H1 (cell line): Measurements from ENCODE around the gene CAMKMT. TPM values are rescaled to one million over a fixed set of nuclear protein-coding genes. Genes with fewer than 3 reads are reported as not detected.

Source experiments
- CTCF ChIA-PET: fragments of 300-600 bp; sonication (Branson Sonifier 250); formaldehyde crosslinking; loops from one replicate; lab custom pipeline; 2021; ENCODE audit not compliant: partially characterized antibody; lab: Charles Lee
- POLR2A ChIA-PET: fragments of 300-600 bp; sonication (Branson Sonifier 250); formaldehyde crosslinking; loops from one replicate; lab custom pipeline; 2021; ENCODE audit warnings: inconsistent platforms; ENCODE audit not compliant: partially characterized antibody; lab: Charles Lee
- DNase-seq, 2 experiments: peaks; one replicate each; pipeline versions ENCODE4 v3.0.0 to v3.0.0-alpha.2; 2010 to 2022; ENCODE audit warnings: low spot score in 2 of 2, low read depth in 1 of 2, mixed read lengths in 1 of 2
- FAIRE-seq: peaks from 2 replicates; lab custom pipeline; 2011; peaks lifted over from hg19 to GRCh38; lab: Jason Lieb, UNC
- H2AFZ ChIP-seq: 2 replicates; pipeline ENCODE4 v1.8.1; 2012; ENCODE audit warnings: low read length, inconsistent platforms
- H2AK5ac ChIP-seq: 2 replicates; pipeline ENCODE4 v1.6.1; 2013; ENCODE audit warnings: low read depth, low read length
- H2BK120ac ChIP-seq: replicated peaks from 2 replicates; pipeline ENCODE3; 2013; ENCODE audit warnings: low read depth, low read length, inconsistent platforms
- H2BK12ac ChIP-seq: 2 replicates; pipeline ENCODE4 v1.6.1; 2013; ENCODE audit warnings: low read depth, low read length
- H2BK15ac ChIP-seq: 2 replicates; pipeline ENCODE4 v1.6.1; 2013; ENCODE audit warnings: low read length
- H2BK20ac ChIP-seq: 2 replicates; pipeline ENCODE4 v1.6.1; 2013; ENCODE audit warnings: low read length
- H2BK5ac ChIP-seq: 2 replicates; pipeline ENCODE4 v1.6.1; 2013; ENCODE audit warnings: low read depth, low read length
- H3K14ac ChIP-seq: 2 replicates; pipeline ENCODE4 v1.6.1; 2013; ENCODE audit warnings: inconsistent platforms; ENCODE audit not compliant: insufficient read length
- H3K18ac ChIP-seq: 2 replicates; pipeline ENCODE4 v1.6.1; 2013; ENCODE audit warnings: low read length; ENCODE audit errors: extremely low read depth
- H3K23ac ChIP-seq: 2 replicates; pipeline ENCODE4 v1.6.1; 2013; ENCODE audit warnings: inconsistent platforms; ENCODE audit not compliant: insufficient read length
- H3K23me2 ChIP-seq: 2 replicates; pipeline ENCODE4 v1.6.1; 2013; ENCODE audit warnings: low read depth, low read length
- H3K27ac ChIP-seq: 2 replicates; pipeline ENCODE4 v1.6.1; 2011; ENCODE audit warnings: low read depth, low read length, inconsistent platforms
- H3K27me3 ChIP-seq, 4 experiments: replicated peaks in 1 of 4; 1 replicate in 1 of 4; 2 replicates in 3 of 4; pipeline versions ENCODE4 v1.6.1 to v1.8.1; 2011 to 2013; ENCODE audit warnings: low read length in 3 of 4, mild to moderate bottlenecking in 3 of 4, inconsistent platforms in 2 of 4, mixed read lengths in 2 of 4, moderate library complexity in 1 of 4; ENCODE audit not compliant: control insufficient read depth in 3 of 4, insufficient read depth in 3 of 4; ENCODE audit errors: extremely low read depth in 1 of 4
- H3K36me3 ChIP-seq, 4 experiments: 2 replicates each; pipeline versions ENCODE4 v1.6.1 to v1.8.1; 2011 to 2013; ENCODE audit warnings: mild to moderate bottlenecking in 4 of 4, low read length in 3 of 4, moderate library complexity in 2 of 4, control low read depth in 1 of 4, inconsistent platforms in 1 of 4; ENCODE audit not compliant: insufficient read depth in 4 of 4, control insufficient read depth in 2 of 4
- H3K4ac ChIP-seq: replicated peaks from 2 replicates; pipeline ENCODE3; 2013; ENCODE audit warnings: low read length, low read depth, mixed read lengths, inconsistent platforms; ENCODE audit not compliant: insufficient read length
- H3K4me1 ChIP-seq, 4 experiments: replicated peaks in 1 of 4; 1 replicate in 1 of 4; 2 replicates in 3 of 4; pipeline versions ENCODE4 v1.6.1 to v1.8.1; 2011 to 2013; ENCODE audit warnings: low read length in 3 of 4, inconsistent platforms in 2 of 4, mixed read lengths in 1 of 4; ENCODE audit not compliant: insufficient read depth in 4 of 4, control insufficient read depth in 3 of 4
- H3K4me2 ChIP-seq, 2 experiments: 2 replicates each; pipeline versions ENCODE4 v1.6.1 to v1.8.1; 2011 to 2013; ENCODE audit warnings: low read depth in 2 of 2, low read length in 2 of 2, control low read depth in 1 of 2, inconsistent platforms in 1 of 2, mild to moderate bottlenecking in 1 of 2; ENCODE audit not compliant: insufficient read depth in 1 of 2
- H3K4me3 ChIP-seq, 4 experiments: fragments of 200-600, 300-600 bp in 1 of 4; sonication (generic), shearing (Covaris generic), sonication (Bioruptor Twin) in 1 of 4; 2 replicates each; pipeline versions ENCODE4 v1.5.1 to v1.8.1; 2011 to 2016; ENCODE audit warnings: low read length in 4 of 4, low read depth in 3 of 4, control low read depth in 2 of 4, inconsistent platforms in 2 of 4, mild to moderate bottlenecking in 2 of 4, mixed read lengths in 1 of 4, moderate library complexity in 1 of 4; ENCODE audit not compliant: insufficient read depth in 2 of 4; ENCODE audit errors: extremely low read depth in 1 of 4
- H3K56ac ChIP-seq: replicated peaks from 2 replicates; pipeline ENCODE3; 2013; ENCODE audit warnings: low read depth, mild to moderate bottlenecking, mixed read lengths, low read length, inconsistent platforms; ENCODE audit not compliant: insufficient read length
- H3K79me1 ChIP-seq: 2 replicates; pipeline ENCODE4 v1.6.1; 2013; ENCODE audit warnings: low read depth, low read length, control low read depth
- H3K79me2 ChIP-seq, 2 experiments: 2 replicates each; pipeline versions ENCODE4 v1.6.1 to v1.8.1; 2012 to 2013; ENCODE audit warnings: low read length in 2 of 2, mild to moderate bottlenecking in 2 of 2, inconsistent platforms in 1 of 2; ENCODE audit not compliant: insufficient read depth in 2 of 2, control insufficient read depth in 1 of 2
- H3K9ac ChIP-seq, 4 experiments: replicated peaks in 1 of 4; 1 replicate in 1 of 4; 2 replicates in 3 of 4; pipeline versions ENCODE4 v1.6.1 to v1.8.1; 2011 to 2013; ENCODE audit warnings: low read depth in 3 of 4, low read length in 3 of 4, control low read depth in 2 of 4, mild to moderate bottlenecking in 2 of 4, moderate library complexity in 2 of 4, inconsistent platforms in 1 of 4; ENCODE audit errors: extremely low read depth in 1 of 4
- H3K9me3 ChIP-seq, 2 experiments: 2 replicates each; pipeline versions ENCODE4 v1.6.1 to v1.8.1; 2012 to 2013; ENCODE audit warnings: mild to moderate bottlenecking in 2 of 2, moderate library complexity in 2 of 2, control low read depth in 1 of 2, inconsistent platforms in 1 of 2, low read depth in 1 of 2, low read length in 1 of 2, mixed read lengths in 1 of 2; ENCODE audit not compliant: insufficient read depth in 2 of 2
- H4K20me1 ChIP-seq, 2 experiments: replicated peaks in 1 of 2; 2 replicates each; pipeline versions ENCODE3 to v1.8.1; 2011 to 2013; ENCODE audit warnings: inconsistent platforms in 2 of 2, low read length in 2 of 2, mild to moderate bottlenecking in 1 of 2; ENCODE audit not compliant: insufficient read depth in 2 of 2, control insufficient read depth in 1 of 2
- H4K5ac ChIP-seq: 2 replicates; pipeline ENCODE4 v1.6.1; 2013; ENCODE audit warnings: low read length, low read depth, mixed read lengths, inconsistent platforms; ENCODE audit not compliant: insufficient read length
- H4K8ac ChIP-seq: 2 replicates; pipeline ENCODE4 v1.8.0; 2013; ENCODE audit warnings: mild to moderate bottlenecking, moderate library complexity, low read length, inconsistent platforms; ENCODE audit not compliant: insufficient read depth; ENCODE audit errors: extremely low read depth
- H4K91ac ChIP-seq: replicated peaks from 2 replicates; pipeline ENCODE3; 2013; ENCODE audit warnings: low read length, mixed read lengths, inconsistent platforms; ENCODE audit not compliant: insufficient read length
- MAFK ChIP-seq: IDR thresholded peaks from 2 replicates; pipeline ENCODE4 v1.6.1; 2012; ENCODE audit warnings: low read depth, mild to moderate bottlenecking, improper control_type of control experiment, low read length
- SP4 ChIP-seq: IDR thresholded peaks from 2 replicates; pipeline ENCODE4 v1.6.1; 2012; ENCODE audit warnings: low read length, inconsistent platforms
- SUZ12 ChIP-seq: fragments of 200-600 bp; sonication (generic); IDR thresholded peaks from 2 replicates; pipeline ENCODE4 v1.6.1; 2012; ENCODE audit warnings: mild to moderate bottlenecking, inconsistent platforms, low read length, moderate library complexity, mixed read lengths
- YY1 ChIP-seq: IDR thresholded peaks from 2 replicates; pipeline ENCODE4 v1.6.1; 2011; ENCODE audit warnings: low read depth, mild to moderate bottlenecking, low read length
- WGBS, 2 experiments: shearing (Covaris generic) in 1 of 2; methylation state at CpG; one replicate each; pipeline versions ENCODE4 v1.1.6 to v1.1.7; 2013 to 2015; ENCODE audit warnings: low lambda C conversion rate in 2 of 2, mixed read lengths in 2 of 2, inconsistent platforms in 1 of 2, low coverage in 1 of 2, missing lambda C conversion rate in 1 of 2; ENCODE audit not compliant: insufficient replicate concordance in 2 of 2, insufficient coverage in 1 of 2, insufficient read length in 1 of 2; ENCODE audit errors: extremely low coverage in 1 of 2, missing lambda C conversion rate in 1 of 2; 5-methylcytosine and 5-hydroxymethylcytosine counted together
- polyA plus RNA-seq, 7 experiments: library from polyadenylated mRNA; depleted of rRNA in 3 of 7; stranded (reverse) in 5 of 7; unstranded in 2 of 7; fragments of >200 nt in 5 of 7; fragments of 200-250 nt in 2 of 7; gene quantifications; 1 replicate in 5 of 7; 2 replicates in 1 of 7; 4 replicates in 1 of 7; pipeline versions ENCODE4 v1.2.1 to v1.2.3, GENCODE V29; 2011 to 2013; ENCODE audit warnings: missing spikeins in 2 of 7, mixed read lengths in 2 of 7
- total RNA-seq: library from RNA; stranded (reverse); fragmentation: NEBNext Ultra II Directional; extraction: Animal tissue kit (Norgen Biotek cat#: 25700); gene quantifications from 2 replicates; pipeline ENCODE4 v1.2.1, GENCODE V29; 2021

The CAMKMT gene
- total and polyA plus RNA-seq, 2 of the 8 experiments (the other 6 are each of a cell fraction or from before 2014, with no cell fraction given): 14.7 to 22.4 TPM

GRCh38 chr2:44741507-44741906 lies 379.8 kb downstream of the CAMKMT start:
- Histone ChIP-seq H3K36me3 (peaks cover 0 to 3% (median 0%) of the 10 kb centered on the region in 4 experiments; a peak in 1 of 8 replicates), H2BK5ac (no peak overlapping the region), H3K4me3 (no peak overlapping the region), H2BK20ac (no peak overlapping the region), H3K56ac (no peak overlapping the region), H2BK15ac (no peak overlapping the region), H3K79me1 (no peaks in the 10 kb centered on the region), H3K4ac (no peak overlapping the region), H4K20me1 (no peaks in the 10 kb centered on the region), H2BK12ac (no peak overlapping the region), H3K23me2 (no peaks in the 10 kb centered on the region), H3K79me2 (no peaks in the 10 kb centered on the region), H4K5ac (no peak overlapping the region), H3K9me3 (peaks cover 2 to 8% of the 10 kb centered on the region in 2 experiments; a peak in 3 of 4 replicates), H3K18ac (no peak overlapping the region), H3K9ac (no peak overlapping the region), H2AK5ac (no peak overlapping the region), H4K91ac (no peak overlapping the region), H3K27ac (no peak overlapping the region), H3K4me2 (no peak overlapping the region), H2AFZ (no peak overlapping the region), H3K14ac (no peak overlapping the region), H3K27me3 (no peaks in the 10 kb centered on the region), H4K8ac (no peak overlapping the region), H3K23ac (no peak overlapping the region), H2BK120ac (no peak overlapping the region), H3K4me1 (peaks cover 0 to 6% (median 4%) of the 10 kb centered on the region in 4 experiments; a peak in 3 of 7 replicates)
- POLR2A ChIA-PET: interaction anchor here (1.7 kb wide), 1 partner anchor 36 kb away, joined by 5 read pairs; no protein-coding TSS in a partner anchor
- CTCF ChIA-PET: interaction anchor here (2.8 kb wide), 1 partner anchor 262 kb away, joined by 6 read pairs; no protein-coding TSS in a partner anchor
- WGBS, 2 experiments: 80% methylated on average over 1 of the region's 1 CpG; no CpG with 5 or more reads in 1 of the 2 experiments
- FAIRE-seq (no peak), DNase-seq (no peak)
- no peak for TF ChIP-seq SP4
- TF ChIP-seq YY1: no peak
- TF ChIP-seq MAFK: no peak
- no peak for TF ChIP-seq SUZ12
